A673 (cell line): ENCODE results near the gene MEGF8.

Source experiments
- EZH2 ChIP-seq: fragments of 200-600 bp; sonication (generic); IDR thresholded peaks from 2 replicates; pipeline ENCODE4 v1.6.1; 2017; ENCODE audit warnings: borderline replicate concordance, low read depth, mild to moderate bottlenecking, mixed read lengths, antibody characterized with exemption, low read length; ENCODE audit not compliant: poor library complexity, severe bottlenecking
- TF ChIP-seq, protein P1 (sequence below): fragments of 300-800, 200-600 bp; sonication (generic); conservative IDR thresholded peaks from 2 replicates; pipeline ENCODE4 v1.5.1; 2017; ENCODE audit warnings: low read depth, mild to moderate bottlenecking, antibody characterized with exemption, low read length, moderate library complexity, mixed read lengths

DNA sequence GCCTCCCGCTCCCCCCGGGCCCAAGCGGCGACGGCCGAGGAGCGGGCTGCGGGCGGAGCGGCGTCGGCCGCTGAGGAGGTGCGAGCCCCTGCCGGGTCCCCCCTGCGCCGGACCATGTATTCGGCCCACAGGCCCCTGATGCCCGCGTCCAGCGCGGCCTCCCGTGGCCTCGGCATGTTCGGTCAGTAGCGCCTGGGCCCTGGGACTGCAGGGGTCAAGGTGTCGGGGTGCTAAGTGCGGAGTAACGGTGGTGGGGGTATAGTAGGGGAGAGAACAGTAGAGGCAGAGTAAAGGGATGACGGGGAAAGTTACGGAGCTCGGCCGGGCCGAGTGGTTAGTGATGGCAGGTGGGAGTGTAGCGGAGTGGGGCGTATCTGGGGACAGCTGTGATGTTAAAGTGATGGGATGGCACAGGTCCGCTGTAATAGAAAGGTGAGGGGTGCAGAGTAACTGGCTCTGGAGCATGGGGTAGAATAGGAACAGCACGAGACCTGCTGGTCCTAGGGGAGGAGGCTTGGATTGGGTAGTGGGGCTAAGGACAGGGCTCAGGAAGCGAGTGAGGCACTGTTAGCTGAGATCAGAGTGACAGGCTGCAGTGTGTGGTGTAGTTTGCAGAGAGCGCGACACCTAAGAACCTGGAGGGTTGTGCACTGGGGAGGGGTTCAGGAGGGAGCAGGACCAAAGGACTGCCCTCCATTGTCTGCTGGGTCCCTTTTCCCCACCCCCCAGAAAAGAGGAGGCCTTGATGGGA lies 40.7 kb upstream of the MEGF8 start:
- TF ChIP-seq, protein P1, sequence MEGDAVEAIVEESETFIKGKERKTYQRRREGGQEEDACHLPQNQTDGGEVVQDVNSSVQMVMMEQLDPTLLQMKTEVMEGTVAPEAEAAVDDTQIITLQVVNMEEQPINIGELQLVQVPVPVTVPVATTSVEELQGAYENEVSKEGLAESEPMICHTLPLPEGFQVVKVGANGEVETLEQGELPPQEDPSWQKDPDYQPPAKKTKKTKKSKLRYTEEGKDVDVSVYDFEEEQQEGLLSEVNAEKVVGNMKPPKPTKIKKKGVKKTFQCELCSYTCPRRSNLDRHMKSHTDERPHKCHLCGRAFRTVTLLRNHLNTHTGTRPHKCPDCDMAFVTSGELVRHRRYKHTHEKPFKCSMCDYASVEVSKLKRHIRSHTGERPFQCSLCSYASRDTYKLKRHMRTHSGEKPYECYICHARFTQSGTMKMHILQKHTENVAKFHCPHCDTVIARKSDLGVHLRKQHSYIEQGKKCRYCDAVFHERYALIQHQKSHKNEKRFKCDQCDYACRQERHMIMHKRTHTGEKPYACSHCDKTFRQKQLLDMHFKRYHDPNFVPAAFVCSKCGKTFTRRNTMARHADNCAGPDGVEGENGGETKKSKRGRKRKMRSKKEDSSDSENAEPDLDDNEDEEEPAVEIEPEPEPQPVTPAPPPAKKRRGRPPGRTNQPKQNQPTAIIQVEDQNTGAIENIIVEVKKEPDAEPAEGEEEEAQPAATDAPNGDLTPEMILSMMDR: no peak
- no peak for TF ChIP-seq EZH2
